Posterior vena cava (tissue), 2 donors: ENCODE data around the gene POLD2. TPM values are rescaled to one million over a fixed set of nuclear protein-coding genes. Genes with fewer than 3 reads are reported as not detected.
A peak's percentile ranks its signal among the peaks of the same experiment; 100 is the strongest.

Experiments used
- DNase-seq: peaks from one replicate; pipeline ENCODE4 v3.0.0-alpha.2; 2020; ENCODE audit warnings: low spot score
- intact Hi-C, 2 donors: fragments of 100-400 bp; cut with DNase I; formaldehyde crosslinking; loops; one replicate each; pipeline versions ENCODE4 v1.14.1 to v1.14.2; 2022 to 2023
- total RNA-seq, 2 donors: library from RNA; stranded (reverse); fragmentation: NEBNext Ultra II Directional; extraction: Animal tissue kit (Norgen Biotek cat#: 25700); gene quantifications; one replicate each; pipeline ENCODE4 v1.2.1, GENCODE V29; 2021
- donor health status: DM: yes; HTN: yes; CAD: no.
- donor health status: DM: yes; HTN: yes; CAD: no.

The POLD2 gene
- total RNA-seq, 2 donors from 2014 or later, result 39.9 to 60.0 TPM

DNA sequence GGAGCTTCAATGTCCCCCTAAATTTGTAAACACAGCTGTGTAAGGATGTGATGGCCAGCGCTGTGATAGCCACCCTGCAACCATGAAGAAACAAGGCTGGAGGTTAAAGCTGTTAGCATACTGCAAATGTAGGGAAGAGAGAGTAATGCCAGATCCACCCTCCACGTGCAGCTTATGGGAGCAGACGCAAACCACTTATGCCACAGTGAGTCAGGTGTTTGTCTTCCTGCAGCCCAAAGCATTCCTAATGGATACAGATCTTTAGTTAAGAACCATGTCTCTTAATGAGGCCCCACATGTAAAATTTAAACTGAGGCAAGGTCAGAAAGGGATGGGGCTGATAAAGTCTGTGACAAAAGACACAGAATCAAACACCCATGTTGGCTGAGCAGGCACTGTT is 31.4 kb upstream of the POLD2 start:
- no peak for DNase-seq
- intact Hi-C loops, result no loop called here

DNA sequence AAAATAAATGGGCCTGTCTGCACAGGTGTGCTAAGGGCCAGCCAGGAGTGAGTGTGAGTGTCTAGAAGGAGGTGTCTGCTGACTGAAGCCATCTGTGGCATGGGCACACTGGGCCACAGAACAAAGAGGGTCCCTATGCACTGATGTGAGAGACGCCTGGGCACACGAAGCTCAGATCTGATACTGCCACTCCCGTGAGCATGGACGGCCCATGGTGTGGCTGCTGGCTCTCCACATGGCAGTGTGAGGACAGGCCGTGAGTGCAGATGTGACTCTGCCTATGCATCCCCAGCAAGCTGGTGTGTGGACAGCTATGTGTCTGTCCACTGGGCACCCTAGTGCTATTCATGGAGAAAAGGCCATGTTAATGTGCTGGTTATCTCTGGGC is 30.6 kb upstream of the POLD2 start:
- peak; percentile 54 for DNase-seq
- intact Hi-C loops, result no loop called here

DNA sequence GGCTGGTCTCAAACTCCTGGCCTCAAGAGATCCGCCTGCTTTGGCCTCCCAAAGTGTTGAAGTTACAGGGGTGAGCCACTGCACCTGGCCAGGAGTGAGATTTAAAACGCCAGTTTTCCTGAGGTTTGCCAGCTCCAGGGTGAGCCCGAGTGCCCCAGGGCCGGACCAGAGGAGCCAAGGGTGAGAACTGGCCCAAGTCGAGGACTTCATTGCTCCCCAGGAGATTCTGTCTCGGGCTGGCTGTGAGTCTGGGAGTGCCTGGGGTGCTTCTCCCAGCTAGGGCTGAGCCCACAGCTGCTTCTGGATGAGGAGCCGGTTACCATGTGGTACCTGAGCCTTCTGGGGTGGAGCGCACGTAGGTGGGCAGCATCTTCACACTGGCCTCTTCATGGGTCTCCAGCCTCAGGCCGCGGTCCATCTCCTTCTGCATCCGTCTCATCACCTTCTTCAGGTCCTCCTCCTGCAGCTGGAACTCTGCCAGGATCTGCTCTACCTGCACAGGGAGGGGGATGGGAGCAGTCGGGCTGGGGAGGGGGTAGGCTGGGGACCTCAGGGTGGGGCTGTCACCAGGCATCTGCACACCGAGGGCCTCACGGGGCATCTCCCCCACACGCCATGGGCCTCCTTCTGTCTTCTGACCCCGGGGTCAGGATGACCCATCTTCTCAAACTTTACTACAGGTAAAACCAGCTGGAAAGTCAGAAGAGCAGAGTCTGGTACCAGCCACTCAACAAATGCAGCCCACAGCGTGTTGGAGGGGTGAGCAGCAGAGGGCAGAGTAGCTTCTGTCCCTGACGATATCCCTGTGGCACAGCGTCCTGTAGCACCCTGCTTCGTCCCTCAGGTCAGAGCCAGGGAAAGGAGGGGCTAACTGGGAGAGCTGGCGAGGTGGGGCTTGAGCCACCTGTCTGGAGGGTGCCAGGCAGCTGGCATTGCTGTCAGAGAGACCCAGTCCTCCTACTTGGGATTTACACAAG is 29.9 kb upstream of the POLD2 start:
- intact Hi-C loops, result no loop called here
- DNase-seq, result peak; percentile 70

GRCh38 chr7:44151956-44152355 is 28.6 kb upstream of the POLD2 start:
- intact Hi-C loops, result no loop called here

GRCh38 chr7:44150966-44151941 is 27.9 kb upstream of the POLD2 start:
- intact Hi-C loops, result no loop called here
- DNase-seq, result peak; percentile 62

More at GRCh38 chr7:44151956-44152355, 28.6 kb upstream of the POLD2 start:
- DNase-seq, result peak; percentile 44

- DNase-seq, result peak; percentile 58
- intact Hi-C loops, result no loop called here
Observed at GRCh38 chr7:44150466-44150832, 27.1 kb upstream of the POLD2 start.

- intact Hi-C loops, result loop anchor here in 1 of 2 donors (10.0 kb wide), 1 partner anchor 1625 kb away; no protein-coding TSS in a partner anchor
- peak; percentile 59 for DNase-seq
Observed at GRCh38 chr7:44149571-44150465, 26.5 kb upstream of the POLD2 start.

DNA sequence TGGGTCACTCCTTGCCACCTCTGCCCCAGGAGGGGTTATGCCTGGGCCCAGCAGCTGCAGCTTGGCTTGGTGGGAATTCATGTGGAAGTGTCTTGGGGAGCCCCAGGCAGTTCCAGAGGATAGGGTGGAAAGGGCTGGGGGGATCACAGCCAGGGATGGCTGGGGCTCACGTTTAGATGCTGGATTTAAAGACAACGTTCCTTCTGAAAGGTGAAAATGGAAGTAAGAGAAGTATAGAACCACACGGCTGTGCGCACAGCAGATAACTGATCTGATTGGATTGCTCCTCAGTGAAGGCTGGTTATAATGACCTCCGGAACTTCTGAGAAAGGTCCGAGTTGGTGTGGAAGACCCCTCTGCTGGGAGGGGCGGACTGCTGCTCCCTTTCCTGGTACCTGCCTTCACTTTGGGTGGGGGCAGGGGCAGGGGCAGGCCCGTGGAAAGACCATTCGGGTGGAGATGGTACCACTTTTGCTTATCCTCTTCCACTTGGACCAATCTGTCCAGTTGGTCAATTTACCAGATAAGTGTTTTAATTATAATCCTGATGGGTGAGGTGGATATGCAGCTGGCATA is 25.7 kb upstream of the POLD2 start:
- DNase-seq, result peak; percentile 65
- intact Hi-C loops, result loop anchor here in 1 of 2 donors (10.0 kb wide), 1 partner anchor 1626 kb away; no protein-coding TSS in a partner anchor

GRCh38 chr7:44148166-44148565 is 24.8 kb upstream of the POLD2 start:
- peak; percentile 24 for DNase-seq

GRCh38 chr7:44147026-44147991 is 24.0 kb upstream of the POLD2 start:
- intact Hi-C loops, result loop anchor here in 1 of 2 donors (10.0 kb wide), 1 partner anchor 1627 kb away; no protein-coding TSS in a partner anchor
- peak; percentile 78 for DNase-seq

More at GRCh38 chr7:44148166-44148565, 24.8 kb upstream of the POLD2 start:
- intact Hi-C loops, result loop anchor here in 1 of 2 donors (10.0 kb wide), 1 partner anchor 1627 kb away; no protein-coding TSS in a partner anchor

DNA sequence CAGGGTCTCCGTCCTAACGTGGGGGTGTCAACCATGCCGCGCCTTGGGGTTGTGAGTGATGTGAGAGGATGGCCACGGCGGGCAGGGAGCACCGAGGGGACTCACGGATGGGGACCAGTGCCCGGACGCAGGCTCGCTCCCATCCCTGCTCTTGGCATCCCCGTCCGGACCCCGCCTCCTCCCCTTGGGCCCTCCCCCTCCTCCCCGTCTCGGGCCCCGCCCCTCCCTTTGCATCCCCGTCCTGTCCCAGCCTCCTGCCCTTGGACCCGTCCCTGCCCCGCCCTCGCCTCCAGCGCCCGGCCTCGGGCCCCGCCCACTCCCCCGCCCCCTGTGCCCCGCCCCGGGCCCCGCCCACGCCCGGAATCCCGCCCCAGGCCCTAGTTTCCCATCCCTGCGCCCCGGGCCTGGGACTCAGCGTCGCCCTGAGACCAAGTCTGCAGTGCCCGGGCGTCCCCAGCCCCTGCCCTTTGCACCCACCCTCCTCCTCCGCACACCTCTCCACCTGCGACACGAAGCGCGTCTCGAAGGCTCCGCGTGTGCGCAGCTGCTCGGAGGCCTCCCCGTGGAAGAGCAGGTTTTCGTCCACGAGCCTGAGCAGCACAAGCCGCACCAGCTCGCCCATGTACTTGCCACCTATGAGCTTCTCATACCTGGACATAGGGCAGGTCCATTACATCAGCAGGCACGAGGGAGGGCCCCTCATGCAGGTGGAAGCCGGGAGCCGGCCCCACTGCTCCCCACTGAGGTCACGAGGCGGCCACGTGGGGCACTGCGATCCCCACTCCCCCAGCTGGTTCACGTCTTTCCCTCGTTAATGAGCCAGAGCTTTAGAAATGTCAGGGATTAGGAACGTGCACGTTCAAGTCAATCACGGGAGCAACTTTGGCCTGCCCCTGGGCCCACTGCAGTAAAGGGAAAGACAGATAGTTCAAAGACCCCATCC is 22.9 kb upstream of the POLD2 start:
- intact Hi-C loops, result loop anchor here in 1 of 2 donors (10.0 kb wide), 1 partner anchor 1629 kb away; no protein-coding TSS in a partner anchor

GRCh38 chr7:44145479-44145968 is 22.2 kb upstream of the POLD2 start:
- peak; percentile 73 for DNase-seq
- intact Hi-C loops, result loop anchor here in 1 of 2 donors (10.0 kb wide), 1 partner anchor 1629 kb away; no protein-coding TSS in a partner anchor

More for the DNA sequence above, 22.9 kb upstream of the POLD2 start:
- DNase-seq, result peak; percentile 90

- peak; percentile 75 for DNase-seq
- intact Hi-C loops, result loop anchor here in 1 of 2 donors (10.0 kb wide), 1 partner anchor 1630 kb away; no protein-coding TSS in a partner anchor
Observed at GRCh38 chr7:44144968-44145478, 21.7 kb upstream of the POLD2 start.

DNA sequence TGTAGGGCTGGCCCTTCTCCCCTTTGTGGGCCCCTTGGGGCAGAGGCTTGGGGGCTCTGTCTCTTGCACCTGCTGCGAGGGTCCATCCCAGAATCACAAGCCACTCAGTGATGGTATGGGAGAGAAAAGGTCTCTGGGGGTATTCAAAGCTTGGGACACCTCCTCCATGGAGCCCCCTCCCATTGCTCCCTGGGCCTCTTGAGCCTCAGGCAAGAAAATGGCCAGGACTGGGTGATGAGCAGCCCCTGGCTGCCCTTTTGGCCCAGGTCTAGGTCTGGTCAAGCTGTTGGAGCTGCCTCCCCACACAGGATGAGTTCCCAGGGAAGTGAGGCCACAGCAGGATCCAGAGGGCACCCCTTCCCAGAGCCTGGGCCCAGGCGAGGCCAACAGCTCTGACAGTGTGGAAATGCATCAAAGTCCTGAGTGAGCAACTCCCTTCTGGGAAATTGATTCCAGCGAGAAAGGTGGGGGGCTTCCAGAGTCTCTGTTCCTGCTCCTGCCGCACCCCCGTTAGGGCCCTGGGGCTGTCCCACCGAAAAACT is 21.1 kb upstream of the POLD2 start:
- intact Hi-C loops, result loop anchor here in 1 of 2 donors (10.0 kb wide), 1 partner anchor 1630 kb away; no protein-coding TSS in a partner anchor
- DNase-seq, result peak; percentile 64
